Common myeloid progenitor, CD34-positive (primary cell): ENCODE data around the gene RTL10.

ENCODE experiments used
- CTCF ChIA-PET: fragments of 350-600 bp; sonication (Branson Sonifier 250); formaldehyde crosslinking; loops from one replicate; lab custom pipeline; 2021; ENCODE audit warnings: antibody characterized with exemption; lab: Charles Lee
- POLR2A ChIA-PET: fragments of 350-600 bp; sonication (Branson Sonifier 250); formaldehyde crosslinking; loops from one replicate; lab custom pipeline; 2021; ENCODE audit warnings: antibody characterized with exemption; lab: Charles Lee
- DNase-seq, 3 donors: peaks; one replicate each; pipeline versions ENCODE4 v3.0.0 to v3.0.0-alpha.2; 2013
- H3K27ac ChIP-seq, 2 experiments: 1 replicate in 1 of 2; 2 replicates in 1 of 2; pipeline ENCODE4 v1.7.0; 2013; ENCODE audit warnings: inconsistent platforms in 2 of 2, low read length in 2 of 2, mild to moderate bottlenecking in 2 of 2, low read depth in 1 of 2, moderate library complexity in 1 of 2; ENCODE audit not compliant: severe bottlenecking in 2 of 2, insufficient read depth in 1 of 2, poor library complexity in 1 of 2
- H3K27me3 ChIP-seq, 5 experiments: replicated peaks in 2 of 5; 1 replicate in 3 of 5; 2 replicates in 2 of 5; pipeline versions ENCODE4 v1.6.1 to v1.7.0; 2013; ENCODE audit warnings: low read length in 4 of 5, mild to moderate bottlenecking in 2 of 5, moderate library complexity in 2 of 5, inconsistent platforms in 1 of 5; ENCODE audit not compliant: insufficient read depth in 5 of 5, control insufficient read depth in 4 of 5
- H3K36me3 ChIP-seq, 4 experiments: 1 replicate in 2 of 4; 2 replicates in 2 of 4; pipeline versions ENCODE4 v1.6.1 to v1.7.0; 2013; ENCODE audit warnings: low read length in 3 of 4, control low read depth in 1 of 4, mild to moderate bottlenecking in 1 of 4; ENCODE audit not compliant: control insufficient read depth in 4 of 4, insufficient read depth in 4 of 4
- H3K4me1 ChIP-seq, 4 experiments: 1 replicate in 3 of 4; 2 replicates in 1 of 4; pipeline versions ENCODE4 v1.6.1 to v1.7.1; 2013; ENCODE audit warnings: low read length in 3 of 4, mild to moderate bottlenecking in 3 of 4, control low read depth in 1 of 4, inconsistent platforms in 1 of 4, moderate library complexity in 1 of 4; ENCODE audit not compliant: control insufficient read depth in 4 of 4, insufficient read depth in 4 of 4; ENCODE audit errors: control extremely low read depth in 1 of 4
- H3K4me3 ChIP-seq, 7 experiments: 1 replicate in 4 of 7; 2 replicates in 3 of 7; pipeline versions ENCODE4 v1.5.1 to v1.7.0; 2013; ENCODE audit warnings: mild to moderate bottlenecking in 7 of 7, low read length in 6 of 7, moderate library complexity in 6 of 7, inconsistent platforms in 2 of 7, low read depth in 2 of 7, control low read depth in 1 of 7; ENCODE audit not compliant: insufficient read depth in 4 of 7, control insufficient read depth in 1 of 7; ENCODE audit errors: extremely low read depth in 1 of 7
- H3K9me3 ChIP-seq, 5 experiments: 1 replicate in 4 of 5; 2 replicates in 1 of 5; pipeline versions ENCODE4 v1.6.1 to v1.7.1; 2013; ENCODE audit warnings: low read length in 4 of 5, mild to moderate bottlenecking in 2 of 5, inconsistent platforms in 1 of 5, low read depth in 1 of 5, moderate library complexity in 1 of 5; ENCODE audit not compliant: control insufficient read depth in 4 of 5, insufficient read depth in 2 of 5; ENCODE audit errors: control extremely low read depth in 1 of 5
- WGBS: methylation state at CpG from one replicate; pipeline ENCODE4 v1.1.5; 2013; ENCODE audit not compliant: insufficient coverage; 5-methylcytosine and 5-hydroxymethylcytosine counted together

The RTL10 gene

GRCh38 chr22:19841641-19842392, 12.9 kb downstream of the RTL10 start:
- Histone ChIP-seq H3K4me3 (no peak overlapping the region), H3K27me3 (no peaks in the 10 kb centered on the region), H3K27ac (no peak overlapping the region), H3K9me3 (no peaks in the 10 kb centered on the region), H3K36me3 (peaks cover 0 to 1% (median under 1%) of the 10 kb centered on the region in 4 experiments), H3K4me1 (peaks cover 0 to 23% (median 21%) of the 10 kb centered on the region in 4 experiments)
- 91% methylated on average over 8 of the region's 8 CpGs for WGBS
- no peak for DNase-seq
- CTCF ChIA-PET: interaction anchor here (1.5 to 2.0 kb wide), 2 partner anchors 9 to 69 kb away, joined by 4 read pairs; no protein-coding TSS in a partner anchor
- POLR2A ChIA-PET: interaction anchor here (0.6 kb wide), 1 partner anchor 50 kb away, joined by 3 read pairs; no protein-coding TSS in a partner anchor

- WGBS: 100% methylated on average over 4 of the region's 6 CpGs
- H3K9me3 ChIP-seq: no peaks in the 10 kb centered on the region
- no peak overlapping the region for H3K27ac ChIP-seq
- ChIA-PET CTCF (interaction anchor here (1.5 to 2.0 kb wide), 2 partner anchors 8 to 69 kb away, joined by 4 read pairs; no protein-coding TSS in a partner anchor), POLR2A (no interaction called here)
- no peak overlapping the region for H3K4me3 ChIP-seq
- H3K4me1 ChIP-seq: peaks cover 0 to 23% (median 21%) of the 10 kb centered on the region in 4 experiments
- H3K36me3 ChIP-seq: no peaks in the 10 kb centered on the region
- DNase-seq: no peak
- H3K27me3 ChIP-seq: no peaks in the 10 kb centered on the region
Measured at GRCh38 chr22:19840955-19841640, 13.6 kb downstream of the RTL10 start.

GRCh38 chr22:19840059-19840458, 14.6 kb downstream of the RTL10 start:
- DNase-seq: no peak
- Histone ChIP-seq H3K27me3 (no peaks in the 10 kb centered on the region), H3K4me3 (no peak overlapping the region), H3K9me3 (no peaks in the 10 kb centered on the region), H3K36me3 (no peaks in the 10 kb centered on the region), H3K27ac (no peak overlapping the region), H3K4me1 (peaks cover 0 to 19% (median 17%) of the 10 kb centered on the region in 4 experiments)
- POLR2A ChIA-PET: no interaction called here
- CTCF ChIA-PET: interaction anchor here (1.1 kb wide), 1 partner anchor 84 kb away, joined by 3 read pairs; no protein-coding TSS in a partner anchor
- WGBS: 100% methylated on average over 3 of the region's 4 CpGs

GRCh38 chr22:19837915-19838314, 16.8 kb downstream of the RTL10 start:
- CTCF ChIA-PET: interaction anchor here (1.0 kb wide), 1 partner anchor 24 kb away, joined by 3 read pairs; no protein-coding TSS in a partner anchor
- Histone ChIP-seq H3K4me3 (no peak overlapping the region), H3K9me3 (no peaks in the 10 kb centered on the region), H3K4me1 (no peaks in the 10 kb centered on the region), H3K27ac (no peak overlapping the region), H3K36me3 (no peaks in the 10 kb centered on the region), H3K27me3 (no peaks in the 10 kb centered on the region)
- 93% methylated on average over 5 of the region's 6 CpGs for WGBS
- no peak for DNase-seq
- POLR2A ChIA-PET: no interaction called here

- H3K27me3 ChIP-seq: no peaks in the 10 kb centered on the region
- H3K27ac ChIP-seq: no peak overlapping the region
- POLR2A ChIA-PET: no interaction called here
Measured at GRCh38 chr22:19836512-19836911, 18.2 kb downstream of the RTL10 start.

GRCh38 chr22:19834599-19834998, 20.1 kb downstream of the RTL10 start:
- no peaks in the 10 kb centered on the region for H3K9me3 ChIP-seq
- CTCF ChIA-PET: interaction anchor here (1.0 kb wide), 1 partner anchor 10 kb away, joined by 3 read pairs; no protein-coding TSS in a partner anchor
- H3K27ac ChIP-seq: no peak overlapping the region
- POLR2A ChIA-PET: interaction anchor here (0.6 kb wide), 1 partner anchor 80 kb away, joined by 6 read pairs; no protein-coding TSS in a partner anchor
- H3K36me3 ChIP-seq: no peaks in the 10 kb centered on the region
- no peak overlapping the region for H3K4me3 ChIP-seq
- no peaks in the 10 kb centered on the region for H3K27me3 ChIP-seq
- DNase-seq: no peak
- peaks cover 0 to 4% (median 0%) of the 10 kb centered on the region in 4 experiments for H3K4me1 ChIP-seq

More at GRCh38 chr22:19836512-19836911, 18.2 kb downstream of the RTL10 start:
- Histone ChIP-seq H3K9me3 (no peaks in the 10 kb centered on the region), H3K4me1 (peaks cover 0 to 4% (median 0%) of the 10 kb centered on the region in 4 experiments), H3K36me3 (no peaks in the 10 kb centered on the region), H3K4me3 (no peak overlapping the region)
- CTCF ChIA-PET: interaction anchor here (1.2 kb wide), 1 partner anchor 80 kb away, joined by 3 read pairs; no protein-coding TSS in a partner anchor
- no peak for DNase-seq
